IMR-90 (cell line): ENCODE results near the gene DSCAM. TPM values are rescaled to one million over a fixed set of nuclear protein-coding genes. Genes with fewer than 3 reads are reported as not detected.

Experiments used
- ATAC-seq: fragments of 200-7000 bp; cut with Tn5 transposase; 2 replicates; pipeline ENCODE4 v1.9.1; 2020; ENCODE audit warnings: low read depth, mild to moderate bottlenecking, moderate library complexity
- BruUV-seq: library from RNA; stranded (reverse); fragments of 400-500 nt; replicated peaks from 2 replicates; lab custom pipeline; 2021; lab: Mats Ljungman, UMichigan
- CTCF ChIA-PET: fragments of 300-600 bp; formaldehyde crosslinking; extraction: SDS; loops from one replicate; lab custom pipeline; 2021; ENCODE audit warnings: antibody characterized with exemption; lab: Yijun Ruan, JAX
- POLR2A ChIA-PET: fragments of 300-600 bp; sonication (Branson Sonifier 250); formaldehyde crosslinking; loops from one replicate; lab custom pipeline; 2022; ENCODE audit warnings: antibody characterized with exemption; ENCODE audit not compliant: unreplicated experiment; lab: Charles Lee
- DNase-seq: peaks from one replicate; pipeline ENCODE4 v3.0.0; 2013
- H2AFZ ChIP-seq: replicated peaks from 2 replicates; pipeline ENCODE3; 2013; ENCODE audit warnings: low read length, mild to moderate bottlenecking; ENCODE audit not compliant: poor library complexity
- H2AK5ac ChIP-seq: 2 replicates; pipeline ENCODE4 v1.6.1; 2013; ENCODE audit warnings: low read depth, low read length, inconsistent platforms
- H2AK9ac ChIP-seq: replicated peaks from 2 replicates; pipeline ENCODE3; 2013; ENCODE audit warnings: mild to moderate bottlenecking, low read depth, low read length, moderate library complexity; ENCODE audit not compliant: poor library complexity
- H2BK120ac ChIP-seq: 2 replicates; pipeline ENCODE4 v1.6.1; 2013; ENCODE audit warnings: low read depth, low read length, inconsistent platforms
- H2BK15ac ChIP-seq: 3 replicates; pipeline ENCODE4 v1.6.1; 2013; ENCODE audit warnings: low read depth, low read length, inconsistent platforms
- H2BK20ac ChIP-seq: 2 replicates; pipeline ENCODE4 v1.6.1; 2013; ENCODE audit warnings: low read depth, mild to moderate bottlenecking, inconsistent platforms, low read length, moderate library complexity
- H2BK5ac ChIP-seq: 2 replicates; pipeline ENCODE4 v1.6.1; 2013; ENCODE audit warnings: mild to moderate bottlenecking, low read depth, low read length, inconsistent platforms; ENCODE audit not compliant: poor library complexity, severe bottlenecking
- H3K14ac ChIP-seq: replicated peaks from 2 replicates; pipeline ENCODE4 v1.6.1; 2013; ENCODE audit warnings: low read depth, low read length, inconsistent platforms
- H3K18ac ChIP-seq: 2 replicates; pipeline ENCODE4 v1.6.1; 2013; ENCODE audit warnings: low read depth, low read length, control low read depth
- H3K23ac ChIP-seq: 2 replicates; pipeline ENCODE4 v1.6.1; 2013; ENCODE audit warnings: low read depth, low read length, inconsistent platforms
- H3K27ac ChIP-seq: 2 replicates; pipeline ENCODE4 v1.5.1; 2013; ENCODE audit warnings: mild to moderate bottlenecking, control low read depth, low read length; ENCODE audit not compliant: insufficient read depth
- H3K27me3 ChIP-seq: 2 replicates; pipeline ENCODE4 v1.6.1; 2013; ENCODE audit warnings: low read length; ENCODE audit not compliant: control insufficient read depth, insufficient read depth
- H3K36me3 ChIP-seq: 2 replicates; pipeline ENCODE4 v1.6.1; 2013; ENCODE audit warnings: low read length, mixed read lengths; ENCODE audit not compliant: control insufficient read depth, insufficient read depth
- H3K4ac ChIP-seq: 2 replicates; pipeline ENCODE4 v1.6.1; 2013; ENCODE audit warnings: low read depth, low read length, inconsistent platforms
- H3K4me1 ChIP-seq: 2 replicates; pipeline ENCODE4 v1.6.1; 2013; ENCODE audit warnings: low read length, mixed read lengths; ENCODE audit not compliant: control insufficient read depth, insufficient read depth
- H3K4me2 ChIP-seq: 2 replicates; pipeline ENCODE4 v1.6.1; 2013; ENCODE audit warnings: low read depth, mild to moderate bottlenecking, control low read depth, low read length, moderate library complexity
- H3K4me3 ChIP-seq: 2 replicates; pipeline ENCODE4 v1.5.1; 2013; ENCODE audit warnings: low read depth, mild to moderate bottlenecking, control low read depth, low read length, moderate library complexity; ENCODE audit not compliant: insufficient read depth
- H3K56ac ChIP-seq: 2 replicates; pipeline ENCODE4 v1.6.1; 2013; ENCODE audit warnings: low read length, inconsistent platforms; ENCODE audit not compliant: insufficient read depth; ENCODE audit errors: extremely low read depth
- H3K79me1 ChIP-seq, 2 experiments: 2 replicates each; pipeline ENCODE4 v1.6.1; 2013; ENCODE audit warnings: low read length in 2 of 2, inconsistent platforms in 1 of 2, low read depth in 1 of 2
- H3K9ac ChIP-seq: 2 replicates; pipeline ENCODE4 v1.6.1; 2013; ENCODE audit warnings: low read depth, low read length, control low read depth
- H3K9me1 ChIP-seq: 2 replicates; pipeline ENCODE4 v1.6.1; 2013; ENCODE audit warnings: low read length, inconsistent platforms; ENCODE audit not compliant: insufficient read depth
- H3K9me3 ChIP-seq: 2 replicates; pipeline ENCODE4 v1.6.1; 2013; ENCODE audit warnings: low read length; ENCODE audit not compliant: control insufficient read depth, insufficient read depth
- H4K20me1 ChIP-seq: 2 replicates; pipeline ENCODE4 v1.6.1; 2013; ENCODE audit warnings: low read length, inconsistent platforms; ENCODE audit not compliant: insufficient read depth
- H4K5ac ChIP-seq: 2 replicates; pipeline ENCODE4 v1.6.1; 2013; ENCODE audit warnings: mild to moderate bottlenecking, low read depth, low read length, control low read depth
- H4K8ac ChIP-seq, 2 experiments: 2 replicates each; pipeline ENCODE4 v1.6.1; 2013; ENCODE audit warnings: low read depth in 2 of 2, low read length in 2 of 2, control low read depth in 1 of 2, inconsistent platforms in 1 of 2
- H4K91ac ChIP-seq: 2 replicates; pipeline ENCODE4 v1.6.1; 2013; ENCODE audit warnings: low read depth, low read length, inconsistent platforms; ENCODE audit not compliant: insufficient read depth
- WGBS, 2 experiments: methylation state at CpG; one replicate each; pipeline versions ENCODE4 v1.1.5 to v1.1.7; 2013; ENCODE audit warnings: missing lambda C conversion rate in 2 of 2; ENCODE audit not compliant: insufficient read length in 1 of 2; ENCODE audit errors: extremely low coverage in 2 of 2; 5-methylcytosine and 5-hydroxymethylcytosine counted together
- dilution Hi-C: fragments of 300-500 bp; cut with HindIII; formaldehyde crosslinking; loops from one replicate; pipeline ENCODE4 v1.14.3; 2018; ENCODE audit warnings: low sequenced_read_pairs; ENCODE audit not compliant: unreplicated experiment
- in situ Hi-C: fragments of 300-500 bp; cut with MboI; formaldehyde crosslinking; loops from 3 replicates; pipeline ENCODE4 v1.14.3; 2019; ENCODE audit warnings: low sequenced_read_pairs, inconsistent platforms, mixed read lengths
- intact Hi-C: fragments of 100-400 bp; cut with micrococcal nuclease; formaldehyde crosslinking; loops from 2 replicates; pipeline ENCODE4 v1.10.0; 2022
- polyA plus RNA-seq, 3 experiments: library from polyadenylated mRNA; depleted of rRNA; stranded (reverse); fragments of >200 nt; gene quantifications; 2 replicates each; pipeline ENCODE4 v1.2.3, GENCODE V29; 2012; ENCODE audit warnings: low replicate concordance in 1 of 3
- total RNA-seq: library from RNA; depleted of rRNA; stranded (reverse); fragments of >200 nt; gene quantifications from 2 replicates; pipeline ENCODE4 v1.2.3, GENCODE V29; 2012
- TF ChIP-seq, protein P1 (sequence below): conservative IDR thresholded peaks from 2 replicates; pipeline ENCODE4 v1.5.1; 2012; ENCODE audit warnings: mild to moderate bottlenecking, low read depth, low read length, improper control_type of control experiment
- TF ChIP-seq, protein P2 (sequence below): fragments of 150-350 bp; IDR thresholded peaks from 2 replicates; pipeline ENCODE4 v1.6.1; 2017; ENCODE audit warnings: mild to moderate bottlenecking, antibody characterized with exemption, low read length, low read depth

The DSCAM gene
- total and polyA plus RNA-seq, 2 of the 4 experiments (the other 2 are of a cell fraction) = under 0.01 to 0.02 TPM

- peaks cover 3% of the 10 kb centered on the region; the same call in 1 of the 2 replicates for H3K9me3 ChIP-seq
- no peaks in the 10 kb centered on the region for H3K79me1 ChIP-seq
- no peaks in the 10 kb centered on the region for H3K9me1 ChIP-seq
- intact Hi-C loops = no loop called here
- ATAC-seq = no peak
- in situ Hi-C loops = no loop called here
- no peak for DNase-seq
- H4K5ac ChIP-seq = no peak overlapping the region
- H3K9ac ChIP-seq = no peak overlapping the region
- no peak overlapping the region for H2AFZ ChIP-seq
- no peak overlapping the region for H3K4me2 ChIP-seq
- H3K4me1 ChIP-seq = no peaks in the 10 kb centered on the region
- TF ChIP-seq, protein P1, sequence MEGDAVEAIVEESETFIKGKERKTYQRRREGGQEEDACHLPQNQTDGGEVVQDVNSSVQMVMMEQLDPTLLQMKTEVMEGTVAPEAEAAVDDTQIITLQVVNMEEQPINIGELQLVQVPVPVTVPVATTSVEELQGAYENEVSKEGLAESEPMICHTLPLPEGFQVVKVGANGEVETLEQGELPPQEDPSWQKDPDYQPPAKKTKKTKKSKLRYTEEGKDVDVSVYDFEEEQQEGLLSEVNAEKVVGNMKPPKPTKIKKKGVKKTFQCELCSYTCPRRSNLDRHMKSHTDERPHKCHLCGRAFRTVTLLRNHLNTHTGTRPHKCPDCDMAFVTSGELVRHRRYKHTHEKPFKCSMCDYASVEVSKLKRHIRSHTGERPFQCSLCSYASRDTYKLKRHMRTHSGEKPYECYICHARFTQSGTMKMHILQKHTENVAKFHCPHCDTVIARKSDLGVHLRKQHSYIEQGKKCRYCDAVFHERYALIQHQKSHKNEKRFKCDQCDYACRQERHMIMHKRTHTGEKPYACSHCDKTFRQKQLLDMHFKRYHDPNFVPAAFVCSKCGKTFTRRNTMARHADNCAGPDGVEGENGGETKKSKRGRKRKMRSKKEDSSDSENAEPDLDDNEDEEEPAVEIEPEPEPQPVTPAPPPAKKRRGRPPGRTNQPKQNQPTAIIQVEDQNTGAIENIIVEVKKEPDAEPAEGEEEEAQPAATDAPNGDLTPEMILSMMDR = no peak
- TF ChIP-seq, protein P2, sequence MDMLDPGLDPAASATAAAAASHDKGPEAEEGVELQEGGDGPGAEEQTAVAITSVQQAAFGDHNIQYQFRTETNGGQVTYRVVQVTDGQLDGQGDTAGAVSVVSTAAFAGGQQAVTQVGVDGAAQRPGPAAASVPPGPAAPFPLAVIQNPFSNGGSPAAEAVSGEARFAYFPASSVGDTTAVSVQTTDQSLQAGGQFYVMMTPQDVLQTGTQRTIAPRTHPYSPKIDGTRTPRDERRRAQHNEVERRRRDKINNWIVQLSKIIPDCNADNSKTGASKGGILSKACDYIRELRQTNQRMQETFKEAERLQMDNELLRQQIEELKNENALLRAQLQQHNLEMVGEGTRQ = no peak
- H3K23ac ChIP-seq = no peak overlapping the region
- no peak overlapping the region for H3K56ac ChIP-seq
- no peak overlapping the region for H2BK5ac ChIP-seq
- dilution Hi-C loops = no loop called here
- no peak overlapping the region for H2BK120ac ChIP-seq
- no TSS peak for BruUV-seq
- no peak overlapping the region for H3K4me3 ChIP-seq
- H4K91ac ChIP-seq = no peak overlapping the region
- H2BK15ac ChIP-seq = no peak overlapping the region
- CTCF ChIA-PET = no interaction called here
- no peak overlapping the region for H3K4ac ChIP-seq
- no peak overlapping the region for H2BK20ac ChIP-seq
- no peaks in the 10 kb centered on the region for H3K27me3 ChIP-seq
- H4K8ac ChIP-seq = no peak overlapping the region
- POLR2A ChIA-PET = no interaction called here
- H3K27ac ChIP-seq = no peak overlapping the region
- 55% methylated on average over 6 of the region's 8 CpGs; no CpG with 5 or more reads in 1 of the 2 experiments for WGBS, 2 experiments
- no peak overlapping the region for H3K14ac ChIP-seq
- H2AK9ac ChIP-seq = no peak overlapping the region
- H4K20me1 ChIP-seq = no peaks in the 10 kb centered on the region
- no peak overlapping the region for H2AK5ac ChIP-seq
- no peaks in the 10 kb centered on the region for H3K36me3 ChIP-seq
- H3K18ac ChIP-seq = no peak overlapping the region
Observed at GRCh38 chr21:40595806-40596205, 251.2 kb downstream of the DSCAM start.
